Left renal pelvis (tissue), 4 donors: ENCODE data around the gene RRAGD. TPM values are rescaled to one million over a fixed set of nuclear protein-coding genes. Genes with fewer than 3 reads are reported as not detected.

Experiments
- DNase-seq, 4 donors: peaks; one replicate each; pipeline ENCODE4 v3.0.0-alpha.2; 2013; ENCODE audit warnings: low read depth in 4 of 4, low spot score in 3 of 4
- polyA plus RNA-seq, 4 donors: library from polyadenylated mRNA; unstranded; fragments of 120-200 nt; gene quantifications; one replicate each; pipeline ENCODE4 v1.2.1, GENCODE V29; 2013; ENCODE audit not compliant: insufficient read length in 4 of 4

RRAGD gene
- polyA plus RNA-seq, 4 donors = 6.0 to 39.2 (median 35.5) TPM

DNA sequence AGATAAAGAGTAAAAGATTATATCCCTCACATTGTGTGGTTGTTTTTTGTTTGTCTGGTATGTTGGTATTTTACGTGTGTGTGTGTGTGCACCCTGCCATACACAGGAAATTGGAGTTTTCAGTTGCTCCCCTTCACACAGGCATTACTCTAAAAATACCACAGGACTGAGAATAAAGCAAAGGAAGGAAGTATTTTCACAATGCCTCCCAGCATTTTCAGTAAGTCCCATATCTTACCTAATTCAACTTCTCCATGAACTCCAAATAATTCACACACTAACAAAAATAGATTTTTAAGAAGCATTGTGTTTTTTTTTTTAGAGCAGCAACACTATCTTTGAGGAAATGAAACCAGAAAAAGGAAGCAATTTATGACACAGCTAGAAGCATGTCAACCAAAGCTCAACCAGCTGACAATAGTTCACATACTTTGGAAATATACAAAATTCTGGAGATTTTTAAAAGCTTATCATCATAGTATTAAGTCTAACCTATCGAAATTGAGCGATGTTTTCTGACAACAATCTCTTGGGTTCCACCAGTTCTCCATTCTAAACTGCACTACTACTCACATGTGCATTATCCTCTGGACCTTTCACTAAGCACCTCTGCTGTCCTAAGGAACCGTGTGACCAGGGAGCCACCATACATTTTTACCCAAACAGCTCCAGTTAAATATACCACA is 61.6 kb downstream of the RRAGD start:
- no peak for DNase-seq

- DNase-seq = no peak
Measured at GRCh38 chr6:89348372-89348771, 63.7 kb downstream of the RRAGD start.

DNA sequence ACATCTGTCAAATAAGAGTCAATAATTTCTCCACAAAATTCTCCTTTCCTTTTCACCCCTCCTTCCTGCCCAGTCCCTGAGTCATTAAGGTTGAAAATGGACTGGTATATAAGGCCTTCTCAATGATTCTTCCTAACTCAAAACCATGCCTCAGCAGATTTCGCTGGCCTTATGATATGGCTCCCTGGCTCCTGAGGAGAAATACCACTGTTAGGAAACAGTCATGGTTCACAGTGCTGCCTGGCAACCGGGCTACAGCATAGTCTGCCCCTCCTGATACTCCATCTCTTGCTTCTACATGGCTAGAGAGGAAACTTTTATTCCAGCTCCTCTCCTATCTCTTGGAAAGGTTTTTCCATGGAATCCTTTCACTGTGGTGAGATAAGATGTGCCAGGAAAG is 64.2 kb downstream of the RRAGD start:
- DNase-seq = no peak

GRCh38 chr6:89346433-89346832 is 65.6 kb downstream of the RRAGD start:
- no peak for DNase-seq

GRCh38 chr6:89339565-89339964 is 72.5 kb downstream of the RRAGD start:
- DNase-seq = no peak

GRCh38 chr6:89335164-89335563 is 76.9 kb downstream of the RRAGD start:
- DNase-seq = no peak

GRCh38 chr6:89330910-89331309 is 81.2 kb downstream of the RRAGD start:
- no peak for DNase-seq

- no peak for DNase-seq
Measured at GRCh38 chr6:89328976-89329375, 83.1 kb downstream of the RRAGD start.

DNA sequence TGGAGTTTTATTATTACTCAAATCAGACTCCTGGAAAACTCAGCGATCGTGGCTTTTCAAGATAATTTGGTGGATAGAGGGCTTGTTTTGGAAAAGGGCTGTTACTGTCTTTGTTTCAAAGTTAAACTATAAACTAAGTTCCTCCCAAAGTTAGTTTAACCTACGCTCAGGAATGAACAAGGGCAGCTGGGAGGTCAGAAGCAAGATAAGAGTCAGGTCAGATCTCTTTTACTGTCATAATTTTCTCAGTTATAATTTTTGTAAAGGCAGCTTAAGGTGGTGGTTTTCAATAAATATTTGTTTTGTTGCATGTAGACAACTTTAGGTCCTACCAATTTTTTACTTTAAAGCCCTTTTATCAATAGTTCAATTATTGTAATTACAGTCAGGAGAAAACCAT is 87.8 kb downstream of the RRAGD start:
- no peak for DNase-seq

- DNase-seq = no peak
Measured at GRCh38 chr6:89323511-89323971, 88.5 kb downstream of the RRAGD start.

DNA sequence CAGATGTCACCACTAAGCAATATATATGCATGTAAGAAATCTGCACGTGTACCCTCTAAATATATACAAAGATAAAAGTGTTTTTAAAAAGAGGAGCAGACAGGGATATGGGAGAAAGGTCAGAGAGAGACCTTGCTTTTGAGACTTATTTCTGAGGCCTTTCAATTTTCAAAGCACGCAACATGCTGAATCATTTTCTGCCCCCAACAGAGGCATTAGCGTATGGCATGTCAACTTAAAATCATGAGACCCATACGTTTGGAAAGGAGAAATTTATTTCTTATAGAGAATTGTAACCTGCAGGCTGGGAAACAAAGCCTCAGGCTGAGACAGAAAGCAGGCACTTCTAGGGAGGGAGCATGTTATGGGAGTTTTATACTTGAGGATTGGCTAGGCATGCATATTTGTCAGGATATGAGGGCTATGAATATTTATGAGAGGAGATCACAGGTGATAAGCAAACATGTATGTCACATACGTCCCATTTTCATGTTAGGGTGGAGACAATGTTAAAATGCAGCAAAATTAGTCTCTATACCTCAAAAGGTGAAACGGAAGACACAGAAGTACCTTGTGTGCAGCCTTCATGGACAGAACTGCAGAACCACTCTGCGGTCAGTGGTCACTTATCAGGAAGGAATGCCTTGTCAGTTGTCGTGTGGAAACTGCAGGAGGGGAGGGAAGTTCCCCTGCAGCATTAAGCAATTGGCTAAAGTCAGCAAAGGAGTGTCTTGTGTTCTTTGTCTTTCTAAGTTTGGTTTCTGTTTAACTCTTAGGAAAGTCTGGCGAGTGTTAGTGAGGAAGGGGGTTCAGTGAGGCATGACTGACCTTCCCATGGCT is 90.7 kb downstream of the RRAGD start:
- DNase-seq = no peak

- no peak for DNase-seq
Measured at GRCh38 chr6:89320012-89320559, 92.0 kb downstream of the RRAGD start.

DNA sequence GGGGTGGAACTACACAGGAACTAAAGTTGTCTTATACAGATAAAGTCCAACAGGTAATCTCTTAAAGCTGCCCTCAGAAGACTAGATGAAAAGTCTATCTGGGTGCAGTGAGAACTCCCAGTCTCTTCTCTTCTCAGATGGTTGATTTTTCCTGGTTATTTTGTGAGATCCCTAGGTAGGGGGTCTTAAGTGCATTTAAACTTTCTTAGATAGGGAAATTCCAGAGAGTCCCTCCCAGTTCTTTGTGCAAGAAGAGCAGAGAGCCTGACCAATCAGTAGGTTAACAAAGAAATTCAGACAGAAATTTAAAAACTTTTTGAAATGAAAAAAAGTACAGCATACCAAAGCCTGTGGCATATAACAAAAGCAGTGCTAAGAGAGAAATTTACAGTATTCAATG is 95.0 kb downstream of the RRAGD start:
- DNase-seq = no peak

DNA sequence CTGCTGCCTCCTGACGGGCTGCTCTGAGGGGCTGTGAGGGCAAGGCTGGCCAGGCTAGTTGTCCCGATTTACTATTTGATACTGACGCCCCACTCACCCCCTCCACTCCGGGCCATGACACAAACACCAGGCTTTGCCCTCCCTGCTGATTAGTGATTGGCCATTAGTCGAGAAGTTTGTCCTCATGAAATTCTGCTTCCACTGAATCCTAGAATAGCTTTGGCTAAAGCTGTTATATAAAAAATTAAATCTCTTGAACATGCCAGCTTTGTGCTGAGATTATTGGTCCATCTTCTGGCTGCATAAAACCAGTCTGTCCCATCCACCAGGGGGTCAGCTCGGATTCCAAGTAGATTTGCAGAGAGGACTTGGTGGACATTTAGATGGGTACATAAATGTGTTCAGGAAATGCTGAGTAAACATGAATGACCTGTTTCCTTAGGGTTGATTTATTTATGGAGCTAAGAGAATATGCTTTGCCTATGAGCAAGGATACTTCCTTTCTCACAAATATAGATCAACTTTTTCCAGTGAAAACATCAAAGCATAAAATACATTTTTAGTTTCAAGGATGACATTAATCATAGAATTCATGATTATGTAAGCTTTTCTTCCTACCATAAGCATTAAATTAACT is 96.7 kb downstream of the RRAGD start, which contains the start of gene GABRR2:
GABRR2 (minus strand) TSS at position 51 of the 637 bp plus-strand sequence. CDS start 134 bp downstream, outside the sequence.
- no peak for DNase-seq

- DNase-seq = no peak
Measured at GRCh38 chr6:89314692-89315091, 97.4 kb downstream of the RRAGD start.

Other genes starting within 250 kb of the RRAGD start
- gene GABRR1, start 194.9 kb downstream of the RRAGD start, polyA plus RNA-seq = 1 to 10 TPM; 2.0 to 6.5 (median 2.4) TPM
- gene GABRR2, start 97.0 kb downstream of the RRAGD start, polyA plus RNA-seq = 1 to 10 TPM in 2 of 4 donors, under 1 TPM in 2; 0.79 to 2.6 (median 1.0) TPM
- gene UBE2J1, start 59.6 kb downstream of the RRAGD start, polyA plus RNA-seq = 10 to 100 TPM; 53.7 to 69.5 (median 63.3) TPM
- gene ANKRD6, start 20.9 kb upstream of the RRAGD start, polyA plus RNA-seq = 10 to 100 TPM; 17.2 to 38.6 (median 25.4) TPM
- 10 to 100 TPM; 33.1 to 54.1 (median 45.7) TPM for gene LYRM2, start 226.5 kb upstream of the RRAGD start, polyA plus RNA-seq